SK-N-SH (cell line): Measurements from ENCODE around the gene TMEM179B. TPM values are rescaled to one million over a fixed set of nuclear protein-coding genes. Genes with fewer than 3 reads are reported as not detected.

ENCODE experiments used
- CTCF ChIA-PET: fragments of 300-600, 350-600 bp; formaldehyde crosslinking; extraction: SDS; loops from one replicate; lab custom pipeline; 2021; lab: Yijun Ruan, JAX
- POLR2A ChIA-PET: fragments of 350-600 bp; sonication (Branson Sonifier 250); formaldehyde crosslinking; extraction: SDS; loops from one replicate; lab custom pipeline; 2020; ENCODE audit warnings: antibody characterized with exemption, inconsistent platforms; lab: Yijun Ruan, JAX
- DNase-seq: peaks from one replicate; pipeline ENCODE4 v3.0.0; 2012
- H2AFZ ChIP-seq: fragments of 200-600 bp; sonication (generic); 2 replicates; pipeline ENCODE4 v1.8.1; 2016; ENCODE audit warnings: antibody characterized with exemption, mild to moderate bottlenecking, low read depth
- H3F3A ChIP-seq: fragments of 200-600 bp; sonication (generic); replicated peaks from 2 replicates; pipeline ENCODE3; 2016; ENCODE audit warnings: antibody characterized with exemption, mild to moderate bottlenecking; ENCODE audit not compliant: insufficient read depth
- H3K27ac ChIP-seq, 2 experiments: fragments of 200-500 bp in 1 of 2; fragments of 200-600 bp in 1 of 2; sonication (Bioruptor generic) in 1 of 2; sonication (generic), shearing (Covaris generic) in 1 of 2; 2 replicates each; pipeline versions ENCODE4 v1.5.1 to v1.6.1; 2014 to 2016; ENCODE audit warnings: low read depth in 2 of 2, inconsistent platforms in 1 of 2, low read length in 1 of 2, mild to moderate bottlenecking in 1 of 2, mixed read lengths in 1 of 2
- H3K27me3 ChIP-seq: fragments of 200-600 bp; sonication (generic), shearing (Covaris generic); 2 replicates; pipeline ENCODE4 v1.6.1; 2016; ENCODE audit warnings: mixed run types; ENCODE audit not compliant: insufficient read depth
- H3K36me3 ChIP-seq, 2 experiments: fragments of 200-500 bp in 1 of 2; fragments of 200-600 bp in 1 of 2; sonication (Bioruptor generic) in 1 of 2; sonication (generic) in 1 of 2; replicated peaks in 1 of 2; 2 replicates each; pipeline versions ENCODE3 to v1.5.1; 2014 to 2016; ENCODE audit warnings: low read length in 1 of 2, mild to moderate bottlenecking in 1 of 2; ENCODE audit not compliant: insufficient read depth in 2 of 2, control insufficient read depth in 1 of 2
- H3K4me1 ChIP-seq, 2 experiments: fragments of 200-500 bp in 1 of 2; fragments of 200-600 bp in 1 of 2; sonication (Bioruptor generic) in 1 of 2; sonication (generic), shearing (Covaris generic) in 1 of 2; 2 replicates each; pipeline versions ENCODE4 v1.5.1 to v1.6.1; 2014 to 2016; ENCODE audit warnings: low read depth in 1 of 2, low read length in 1 of 2, mixed run types in 1 of 2; ENCODE audit not compliant: insufficient read depth in 2 of 2, control insufficient read depth in 1 of 2
- H3K4me2 ChIP-seq: fragments of 200-600 bp; sonication (generic), shearing (Covaris generic); 2 replicates; pipeline ENCODE4 v1.6.1; 2017; ENCODE audit warnings: mixed run types
- H3K4me3 ChIP-seq, 2 experiments: fragments of 200-500 bp in 1 of 2; fragments of 200-600 bp in 1 of 2; sonication (Bioruptor generic) in 1 of 2; sonication (generic), shearing (Covaris generic) in 1 of 2; 2 replicates each; pipeline versions ENCODE4 v1.5.1 to v1.8.1; 2014 to 2016; ENCODE audit warnings: low read depth in 2 of 2, inconsistent platforms in 1 of 2, low read length in 1 of 2, mild to moderate bottlenecking in 1 of 2, mixed read lengths in 1 of 2, moderate library complexity in 1 of 2
- H3K79me2 ChIP-seq: fragments of 200-600 bp; sonication (generic); 2 replicates; pipeline ENCODE4 v1.8.1; 2017; ENCODE audit warnings: mild to moderate bottlenecking; ENCODE audit not compliant: insufficient read depth
- H3K9ac ChIP-seq: fragments of 200-600 bp; sonication (generic); 2 replicates; pipeline ENCODE4 v1.6.1; 2017; ENCODE audit warnings: mixed run types
- H3K9me2 ChIP-seq: fragments of 200-600 bp; sonication (generic); 2 replicates; pipeline ENCODE4 v1.6.1; 2017; ENCODE audit warnings: mixed run types
- H3K9me3 ChIP-seq: fragments of 200-600 bp; sonication (generic); 2 replicates; pipeline ENCODE4 v1.6.1; 2017; ENCODE audit warnings: mixed run types, mild to moderate bottlenecking, moderate library complexity
- H4K20me1 ChIP-seq: fragments of 200-600 bp; sonication (generic); 2 replicates; pipeline ENCODE4 v1.6.1; 2017; ENCODE audit warnings: mild to moderate bottlenecking, mixed run types; ENCODE audit not compliant: insufficient read depth
- CTCF ChIP-seq: fragments of 200-600 bp; sonication (generic); IDR thresholded peaks from 2 replicates; pipeline ENCODE4 v1.6.1; 2017; ENCODE audit warnings: antibody characterized with exemption, mild to moderate bottlenecking, moderate library complexity
- ELF1 ChIP-seq: IDR thresholded peaks from 2 replicates; pipeline ENCODE4 v1.4.0; 2012
- EP300 ChIP-seq, 2 experiments: IDR thresholded peaks; 2 replicates each; pipeline versions ENCODE4 v1.4.0 to v1.6.1; 2012; ENCODE audit warnings: borderline replicate concordance in 1 of 2, low read depth in 1 of 2, low read length in 1 of 2
- EZH2phosphoT487 ChIP-seq: fragments of 200-600 bp; sonication (generic); IDR thresholded peaks from 2 replicates; pipeline ENCODE4 v1.6.1; 2017; ENCODE audit warnings: low read depth, mixed run types, mild to moderate bottlenecking, antibody characterized with exemption, moderate library complexity, borderline replicate concordance
- FOXJ3 ChIP-seq: sonication (generic); formaldehyde crosslinking; IDR thresholded peaks from 2 replicates; pipeline ENCODE4 v1.5.1; 2020; ENCODE audit warnings: mild to moderate bottlenecking, missing genetic modification reagents
- FOXM1 ChIP-seq: IDR thresholded peaks from 2 replicates; pipeline ENCODE4 v1.4.0; 2012; ENCODE audit warnings: low read depth, mild to moderate bottlenecking
- JUND ChIP-seq: IDR thresholded peaks from 2 replicates; pipeline ENCODE4 v1.4.0; 2012
- MEF2A ChIP-seq: IDR thresholded peaks from 2 replicates; pipeline ENCODE4 v1.4.0; 2012; ENCODE audit warnings: low read depth, borderline replicate concordance
- RXRA ChIP-seq: IDR thresholded peaks from 2 replicates; pipeline ENCODE4 v1.4.0; 2012; ENCODE audit warnings: low read depth, mild to moderate bottlenecking, borderline replicate concordance
- SIN3A ChIP-seq: IDR thresholded peaks from 2 replicates; pipeline ENCODE4 v1.6.1; 2012; ENCODE audit warnings: low read depth, mild to moderate bottlenecking, low read length, moderate library complexity, borderline replicate concordance
- SMC3 ChIP-seq: IDR thresholded peaks from 2 replicates; pipeline ENCODE4 v1.6.1; 2012; ENCODE audit warnings: low read depth, low read length, improper control_type of control experiment
- TEAD4 ChIP-seq: IDR thresholded peaks from 2 replicates; pipeline ENCODE4 v1.4.0; 2012; ENCODE audit warnings: mild to moderate bottlenecking, borderline replicate concordance; ENCODE audit not compliant: insufficient read depth
- YY1 ChIP-seq: IDR thresholded peaks from 2 replicates; pipeline ENCODE4 v1.4.0; 2012; ENCODE audit warnings: low read depth, mild to moderate bottlenecking
- WGBS: methylation state at CpG from one replicate; pipeline ENCODE4 v1.1.6; 2017; ENCODE audit warnings: low lambda C conversion rate; 5-methylcytosine and 5-hydroxymethylcytosine counted together
- polyA plus RNA-seq, 3 experiments: library from polyadenylated mRNA; depleted of rRNA; stranded (reverse); fragments of >200 nt; gene quantifications; 2 replicates each; pipeline ENCODE4 v1.2.3, GENCODE V29; 2012
- TF ChIP-seq, protein P1 (sequence below): IDR thresholded peaks from 2 replicates; pipeline ENCODE4 v1.6.1; 2012; ENCODE audit warnings: mild to moderate bottlenecking, low read depth, low read length, moderate library complexity
- TF ChIP-seq, protein P2 (sequence below): IDR thresholded peaks from 2 replicates; pipeline ENCODE4 v1.4.0; 2012; ENCODE audit warnings: low read depth
- TF ChIP-seq, protein P3 (sequence below): IDR thresholded peaks from 2 replicates; pipeline ENCODE4 v1.4.0; 2012; ENCODE audit warnings: low read depth, borderline replicate concordance

The TMEM179B gene
- polyA plus RNA-seq, 1 of the 3 experiments (the other 2 are of a cell fraction) = 69.6 TPM

- H3K9ac ChIP-seq = peak overlapping the region; percentile 98
- peak overlapping the region; percentile 93 for H3K4me2 ChIP-seq
- peak overlapping the region; percentile 76 to 99 for H3K4me3 ChIP-seq
- H3K27me3 ChIP-seq = no peaks in the 10 kb centered on the region
- H3K79me2 ChIP-seq = peaks cover 67% of the 10 kb centered on the region
- H3K36me3 ChIP-seq = peaks cover 32 to 37% of the 10 kb centered on the region in 2 experiments
- no peaks in the 10 kb centered on the region for H3K9me2 ChIP-seq
- no peaks in the 10 kb centered on the region for H3K9me3 ChIP-seq
- no peak overlapping the region for H2AFZ ChIP-seq
- DNase-seq = peak; percentile 68
- peak overlapping the region; percentile 80 to 93 for H3K27ac ChIP-seq
- H4K20me1 ChIP-seq = peaks cover 32% of the 10 kb centered on the region
- H3K4me1 ChIP-seq = peaks cover 0 to 20% of the 10 kb centered on the region in 2 experiments; a peak in 3 of 4 replicates
- CTCF ChIA-PET = interaction anchor here (2.4 kb wide), 1 partner anchor 45 kb away, joined by 15 read pairs; no protein-coding TSS in a partner anchor
- WGBS = 2% methylated on average over 24 of the region's 33 CpGs
- TF ChIP-seq, protein P1, sequence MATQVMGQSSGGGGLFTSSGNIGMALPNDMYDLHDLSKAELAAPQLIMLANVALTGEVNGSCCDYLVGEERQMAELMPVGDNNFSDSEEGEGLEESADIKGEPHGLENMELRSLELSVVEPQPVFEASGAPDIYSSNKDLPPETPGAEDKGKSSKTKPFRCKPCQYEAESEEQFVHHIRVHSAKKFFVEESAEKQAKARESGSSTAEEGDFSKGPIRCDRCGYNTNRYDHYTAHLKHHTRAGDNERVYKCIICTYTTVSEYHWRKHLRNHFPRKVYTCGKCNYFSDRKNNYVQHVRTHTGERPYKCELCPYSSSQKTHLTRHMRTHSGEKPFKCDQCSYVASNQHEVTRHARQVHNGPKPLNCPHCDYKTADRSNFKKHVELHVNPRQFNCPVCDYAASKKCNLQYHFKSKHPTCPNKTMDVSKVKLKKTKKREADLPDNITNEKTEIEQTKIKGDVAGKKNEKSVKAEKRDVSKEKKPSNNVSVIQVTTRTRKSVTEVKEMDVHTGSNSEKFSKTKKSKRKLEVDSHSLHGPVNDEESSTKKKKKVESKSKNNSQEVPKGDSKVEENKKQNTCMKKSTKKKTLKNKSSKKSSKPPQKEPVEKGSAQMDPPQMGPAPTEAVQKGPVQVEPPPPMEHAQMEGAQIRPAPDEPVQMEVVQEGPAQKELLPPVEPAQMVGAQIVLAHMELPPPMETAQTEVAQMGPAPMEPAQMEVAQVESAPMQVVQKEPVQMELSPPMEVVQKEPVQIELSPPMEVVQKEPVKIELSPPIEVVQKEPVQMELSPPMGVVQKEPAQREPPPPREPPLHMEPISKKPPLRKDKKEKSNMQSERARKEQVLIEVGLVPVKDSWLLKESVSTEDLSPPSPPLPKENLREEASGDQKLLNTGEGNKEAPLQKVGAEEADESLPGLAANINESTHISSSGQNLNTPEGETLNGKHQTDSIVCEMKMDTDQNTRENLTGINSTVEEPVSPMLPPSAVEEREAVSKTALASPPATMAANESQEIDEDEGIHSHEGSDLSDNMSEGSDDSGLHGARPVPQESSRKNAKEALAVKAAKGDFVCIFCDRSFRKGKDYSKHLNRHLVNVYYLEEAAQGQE = no peak
- TF ChIP-seq, protein P2, sequence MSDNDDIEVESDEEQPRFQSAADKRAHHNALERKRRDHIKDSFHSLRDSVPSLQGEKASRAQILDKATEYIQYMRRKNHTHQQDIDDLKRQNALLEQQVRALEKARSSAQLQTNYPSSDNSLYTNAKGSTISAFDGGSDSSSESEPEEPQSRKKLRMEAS = 0 out of 2 replicates have a peak, but pooled peaks have one; percentile 7
- no peaks in the 10 kb centered on the region for H3F3A ChIP-seq
- POLR2A ChIA-PET = interaction anchor here (0.8 to 2.2 kb wide), 7 partner anchors 9 to 229 kb away, joined by 3 to 32 read pairs (median 4); partner anchors contain the start of genes MTA2, NXF1, SLC3A2 and TAF6L
Observed at GRCh38 chr11:62830904-62831519, 43.8 kb downstream of the TMEM179B start.

GRCh38 chr11:62831520-62832335 is 44.5 kb downstream of the TMEM179B start, which contains the start of gene STX5:
Gene STX5, minus strand, starts transcription at chr11:62832051. Its CDS starts 808 bp downstream, at chr11:62831243.
- Histone ChIP-seq H3K36me3 (peaks cover 38 to 42% of the 10 kb centered on the region in 2 experiments), H3K27ac (peak within 1 kb of the TSS; percentile 89 to 93), H3K9me3 (no peaks in the 10 kb centered on the region), H2AFZ (no peak within 1 kb of the TSS; the same call in 1 of the 2 replicates), H3F3A (peaks cover under 1% of the 10 kb centered on the region), H3K4me3 (peak within 1 kb of the TSS; percentile 76 to 99), H3K9me2 (no peaks in the 10 kb centered on the region), H3K27me3 (no peaks in the 10 kb centered on the region), H3K4me1 (peaks cover 0 to 20% of the 10 kb centered on the region in 2 experiments; a peak in 3 of 4 replicates), H3K4me2 (peak within 1 kb of the TSS; percentile 93), H3K9ac (peak within 1 kb of the TSS; percentile 98), H4K20me1 (peaks cover 32% of the 10 kb centered on the region), H3K79me2 (peaks cover 70% of the 10 kb centered on the region)
- ChIA-PET CTCF (interaction anchor here (0.6 to 2.4 kb wide), 4 partner anchors 45 to 1933 kb away, joined by 3 to 15 read pairs (median 4); partner anchors contain the start of gene SLC3A2), POLR2A (interaction anchor here (0.6 to 2.2 kb wide), 15 partner anchors 9 to 331 kb away, joined by 3 to 32 read pairs (median 4); partner anchors contain the start of genes C11orf98, CSKMT, HNRNPUL2 and MTA2)
- DNase-seq = peak; percentile 96
- WGBS = under 1% methylated on average over 43 of the region's 65 CpGs
- TF ChIP-seq ELF1 = peak; percentile 56; the same call in 1 of the 2 replicates
- TF ChIP-seq MEF2A = no peak
- TF ChIP-seq JUND = 0 out of 2 replicates have a peak, but pooled peaks have one; percentile 2
- TF ChIP-seq TEAD4 = no peak
- no peak; the same call in 1 of the 2 replicates for TF ChIP-seq YY1
- no peak for TF ChIP-seq SMC3
- no peak for TF ChIP-seq FOXM1
- TF ChIP-seq RXRA = no peak
- TF ChIP-seq CTCF = no peak
- TF ChIP-seq, protein P3, sequence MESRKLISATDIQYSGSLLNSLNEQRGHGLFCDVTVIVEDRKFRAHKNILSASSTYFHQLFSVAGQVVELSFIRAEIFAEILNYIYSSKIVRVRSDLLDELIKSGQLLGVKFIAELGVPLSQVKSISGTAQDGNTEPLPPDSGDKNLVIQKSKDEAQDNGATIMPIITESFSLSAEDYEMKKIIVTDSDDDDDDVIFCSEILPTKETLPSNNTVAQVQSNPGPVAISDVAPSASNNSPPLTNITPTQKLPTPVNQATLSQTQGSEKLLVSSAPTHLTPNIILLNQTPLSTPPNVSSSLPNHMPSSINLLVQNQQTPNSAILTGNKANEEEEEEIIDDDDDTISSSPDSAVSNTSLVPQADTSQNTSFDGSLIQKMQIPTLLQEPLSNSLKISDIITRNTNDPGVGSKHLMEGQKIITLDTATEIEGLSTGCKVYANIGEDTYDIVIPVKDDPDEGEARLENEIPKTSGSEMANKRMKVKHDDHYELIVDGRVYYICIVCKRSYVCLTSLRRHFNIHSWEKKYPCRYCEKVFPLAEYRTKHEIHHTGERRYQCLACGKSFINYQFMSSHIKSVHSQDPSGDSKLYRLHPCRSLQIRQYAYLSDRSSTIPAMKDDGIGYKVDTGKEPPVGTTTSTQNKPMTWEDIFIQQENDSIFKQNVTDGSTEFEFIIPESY = peak; percentile 51; the same call in 1 of the 2 replicates
- no peak; the same call in 1 of the 2 replicates for TF ChIP-seq SIN3A
- TF ChIP-seq EP300 (IDR thresholded peaks at IDR 0.05; ENCODE audit: borderline replicate concordance in 1 of 2, low read depth in 1 of 2, low read length in 1 of 2) = no peak
- no peak for TF ChIP-seq EZH2phosphoT487
- TF ChIP-seq FOXJ3 (CRISPR knock-in tag) = no peak
